Activated naive CD4-positive, alpha-beta T cell (primary cell): Measurements from ENCODE around the gene LRRC25.

Source experiments
- DNase-seq, 4 experiments: peaks; one replicate each; lab custom pipeline; 2025; lab: John Stamatoyannopoulos, UW

Gene LRRC25

GRCh38 chr19:18424890-18425514 lies 27.6 kb upstream of the LRRC25 start:
- DNase-seq = no peak

- DNase-seq = no peak
Measured at GRCh38 chr19:18424122-18424889, 26.9 kb upstream of the LRRC25 start.

- DNase-seq = no peak
Measured at GRCh38 chr19:18423258-18424020, 26.0 kb upstream of the LRRC25 start.

DNA sequence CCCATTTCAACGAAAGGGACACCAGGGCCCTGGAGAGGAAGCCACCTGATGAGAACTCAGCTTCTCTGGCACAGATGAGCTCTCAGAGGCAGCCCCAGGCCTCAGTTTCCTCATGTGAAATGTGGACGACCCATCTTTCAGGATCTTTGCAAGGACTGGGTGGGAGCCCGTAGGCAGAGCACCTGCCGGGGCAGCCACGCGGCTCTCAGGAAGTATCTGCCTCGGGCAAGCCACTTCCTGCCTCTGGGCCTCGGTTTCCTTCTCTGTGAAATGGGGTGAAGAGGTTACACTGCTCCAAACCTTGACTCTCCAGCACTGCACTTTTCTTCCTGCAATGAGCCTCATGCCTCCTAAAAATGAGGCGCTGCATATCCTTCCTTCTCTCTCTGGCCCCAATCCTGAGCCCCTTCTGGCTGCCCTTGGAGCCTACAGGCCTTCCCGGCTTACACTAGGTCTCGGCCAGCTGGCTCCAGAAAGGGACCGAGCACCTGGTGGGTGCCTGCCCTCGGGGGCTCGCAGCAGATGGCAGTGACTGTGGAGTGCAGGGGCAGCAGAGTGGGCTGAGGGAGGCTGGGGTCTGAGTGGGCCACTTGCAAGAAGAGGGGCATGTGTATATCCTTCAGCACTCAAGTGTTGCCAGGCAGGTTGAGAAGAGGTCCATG lies 25.2 kb upstream of the LRRC25 start:
- DNase-seq = no peak

- DNase-seq = no peak
Measured at GRCh38 chr19:18421371-18421959, 24.0 kb upstream of the LRRC25 start.

- DNase-seq = no peak
Measured at GRCh38 chr19:18420930-18421329, 23.5 kb upstream of the LRRC25 start.

DNA sequence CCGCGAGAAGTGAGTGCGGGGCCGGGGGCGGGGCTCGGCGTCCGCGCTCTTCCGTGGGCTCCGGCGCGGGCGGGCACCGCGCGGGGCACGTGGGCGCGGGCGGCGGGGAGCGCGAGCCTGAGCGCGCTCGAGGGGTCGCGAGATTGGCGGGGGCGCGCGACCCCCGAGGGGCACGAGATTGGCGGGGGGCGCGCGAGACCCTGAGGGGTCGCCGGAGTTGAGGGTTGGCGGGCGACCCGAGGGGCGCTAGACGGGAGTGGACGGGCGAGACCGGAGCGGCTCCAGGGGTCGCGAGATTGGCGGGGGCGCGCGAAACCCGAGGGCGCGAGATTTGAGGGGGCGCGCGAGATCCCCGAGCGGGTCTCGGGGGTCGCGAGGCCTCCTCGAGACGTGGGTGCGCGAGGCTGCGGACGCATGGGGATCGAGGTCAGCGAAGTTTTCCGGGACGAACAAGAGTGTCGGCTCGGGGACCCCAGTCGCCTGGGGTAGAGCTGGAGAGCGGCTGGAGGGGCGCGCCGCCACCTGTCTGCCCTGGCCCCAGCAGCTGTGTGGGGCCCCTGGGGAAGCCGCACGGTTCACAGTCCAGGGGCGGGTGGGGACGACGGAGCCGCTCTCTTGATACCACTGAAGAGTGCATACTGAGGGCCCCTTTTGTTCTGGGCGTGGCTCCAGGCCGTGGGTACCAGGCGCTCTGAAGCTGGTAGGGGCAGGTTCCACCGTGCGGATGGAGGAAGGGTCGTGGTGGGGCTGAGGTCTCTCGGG lies 22.5 kb upstream of the LRRC25 start:
- DNase-seq = no peak

DNA sequence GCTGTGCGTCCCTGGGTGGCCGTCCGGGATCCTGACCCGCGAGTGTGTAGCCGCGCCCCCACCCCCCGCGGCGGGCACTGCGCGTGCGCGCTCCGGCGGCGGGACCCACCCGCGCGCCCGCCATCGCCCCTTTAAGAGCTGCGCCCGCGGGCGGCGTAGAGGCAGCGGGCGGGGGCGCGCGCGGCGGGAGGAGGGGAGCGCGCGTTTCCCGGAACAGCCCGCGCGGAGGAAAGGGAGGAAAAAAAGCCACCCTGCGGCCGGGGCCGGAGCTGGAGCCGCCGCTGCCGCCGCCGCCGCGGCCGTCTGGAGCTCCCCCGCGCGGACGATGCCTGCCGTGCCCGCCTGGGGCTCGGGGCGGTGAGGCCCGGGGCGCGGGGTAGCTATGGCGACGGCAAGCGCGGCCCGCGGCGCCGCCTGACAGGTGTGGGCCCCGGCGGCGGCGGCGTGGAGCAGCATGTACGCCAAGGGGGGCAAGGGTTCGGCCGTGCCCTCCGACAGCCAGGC lies 21.8 kb upstream of the LRRC25 start, which contains the start of gene SSBP4:
Gene SSBP4 (plus strand): TSS at position 204 of the 504 bp plus-strand sequence. CDS start 251 bp downstream, at position 455.
- peak in 2 of 4 experiments; percentile 41 to 67 for DNase-seq

- DNase-seq = peak in 1 of 4 experiments; percentile 50
Measured at GRCh38 chr19:18418483-18419194, 21.2 kb upstream of the LRRC25 start.

GRCh38 chr19:18418029-18418482 lies 20.6 kb upstream of the LRRC25 start:
- DNase-seq = no peak

DNA sequence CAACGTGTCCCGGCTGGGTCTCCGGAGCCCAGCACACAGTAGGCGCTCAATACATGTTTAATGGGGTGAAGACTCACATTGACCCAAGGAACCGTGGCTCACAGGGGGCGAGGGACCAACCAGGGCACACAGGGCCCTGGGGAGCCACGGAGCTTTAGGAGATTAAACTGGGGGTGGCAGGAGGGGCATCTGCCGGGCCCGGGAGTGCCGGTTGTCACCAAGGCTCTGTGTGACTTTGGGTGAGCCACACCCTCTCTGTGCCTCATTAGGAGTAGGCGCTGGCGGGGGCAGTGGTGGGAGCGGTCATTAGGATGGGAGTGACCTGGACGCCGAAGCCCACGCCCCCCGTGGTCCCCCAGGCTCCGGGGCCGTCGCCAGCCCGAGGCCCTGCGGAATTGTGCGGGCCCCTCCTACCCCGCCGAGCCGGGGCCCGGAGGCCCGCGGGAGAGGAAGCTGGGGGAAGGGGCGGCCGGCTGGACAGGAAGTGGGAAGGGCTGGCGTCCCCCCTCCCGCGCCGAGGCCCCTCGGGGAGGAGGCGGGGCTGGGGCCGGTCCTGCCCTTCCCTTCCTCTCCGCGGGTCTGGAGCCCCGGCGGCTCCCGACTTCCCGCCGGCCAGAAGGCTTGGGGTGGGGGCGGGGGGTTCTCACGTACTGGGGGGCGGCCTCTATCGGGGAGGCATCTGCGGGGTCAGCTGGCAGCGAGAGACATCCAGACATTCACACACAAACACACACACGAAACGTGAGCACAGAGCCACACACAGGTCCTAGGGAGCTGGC lies 20.0 kb upstream of the LRRC25 start:
- DNase-seq = no peak

GRCh38 chr19:18416778-18417249 lies 19.4 kb upstream of the LRRC25 start:
- no peak for DNase-seq

DNA sequence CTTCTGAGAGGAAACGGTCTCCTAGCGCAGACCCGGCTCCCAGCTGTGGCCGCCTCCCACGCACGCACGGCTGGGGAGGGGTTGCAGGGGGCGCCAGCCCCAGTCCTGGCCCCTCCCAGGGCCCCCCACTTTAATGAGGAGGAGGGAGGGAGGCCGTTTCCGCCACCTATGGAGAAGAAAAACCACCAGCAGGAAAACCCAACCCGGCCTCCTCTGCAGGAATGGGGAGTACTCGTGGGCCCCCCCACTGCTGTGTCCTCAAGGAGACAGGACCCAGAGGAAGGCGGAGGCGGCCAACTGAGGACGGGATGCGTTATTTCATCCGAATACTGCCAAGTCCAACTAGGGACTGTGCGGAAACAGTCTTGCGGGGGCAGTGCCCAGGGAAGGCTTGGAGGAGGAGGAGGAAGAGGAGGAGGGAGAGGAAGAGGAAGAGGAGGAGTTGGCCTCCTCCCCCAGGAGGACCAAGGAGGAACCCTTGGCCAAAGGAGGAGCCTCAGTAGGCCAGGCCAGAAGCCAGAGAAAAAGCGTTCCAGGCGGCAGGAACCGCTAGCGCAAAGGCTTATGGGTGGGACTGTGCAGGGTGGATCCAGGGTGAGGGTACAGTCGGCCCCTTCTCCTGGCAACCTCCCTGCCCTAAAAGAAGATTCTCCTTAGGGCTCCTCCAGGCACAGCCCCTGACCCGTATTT lies 17.9 kb upstream of the LRRC25 start:
- no peak for DNase-seq

GRCh38 chr19:18414504-18415177 lies 17.2 kb upstream of the LRRC25 start:
- no peak for DNase-seq

- no peak for DNase-seq
Measured at GRCh38 chr19:18412610-18413239, 15.3 kb upstream of the LRRC25 start.

DNA sequence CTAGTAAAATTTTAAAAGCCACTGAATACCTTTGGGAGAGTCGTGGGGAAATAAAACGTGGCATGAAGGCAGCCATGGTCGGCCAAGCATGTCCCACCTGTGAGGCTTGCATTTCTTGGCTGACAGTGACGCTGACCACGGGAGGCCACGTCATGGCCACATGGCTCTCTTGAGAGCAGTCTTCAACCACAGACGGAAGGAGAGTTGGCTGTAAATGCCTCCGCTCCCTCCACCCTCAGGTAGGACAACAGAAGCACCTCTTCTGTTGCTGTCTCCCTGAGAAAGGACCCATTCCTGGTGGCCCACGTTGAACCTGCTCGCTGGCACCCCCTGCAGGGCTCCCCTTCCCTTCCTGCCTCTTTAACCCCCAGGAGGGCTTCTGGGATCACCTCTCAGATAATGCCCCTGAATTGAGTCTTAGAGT lies 10.6 kb upstream of the LRRC25 start:
- no peak for DNase-seq

GRCh38 chr19:18406749-18407148 lies 9.3 kb upstream of the LRRC25 start:
- DNase-seq = no peak
